GM12865 (cell line): Measurements from ENCODE around the gene TBC1D22A.

Source experiments
- DNase-seq: peaks from one replicate; pipeline ENCODE4 v3.0.0; 2010; ENCODE audit warnings: low read depth
- H3K4me3 ChIP-seq: 2 replicates; pipeline ENCODE4 v1.5.1; 2011; ENCODE audit warnings: mild to moderate bottlenecking, low read depth, low read length, control low read depth
- TF ChIP-seq, protein P1 (sequence below): IDR thresholded peaks from 2 replicates; pipeline ENCODE4 v1.5.1; 2011; ENCODE audit warnings: low read length, control low read depth, low read depth, inconsistent platforms; ENCODE audit not compliant: insufficient read depth; ENCODE audit errors: missing control alignments

TBC1D22A gene

DNA sequence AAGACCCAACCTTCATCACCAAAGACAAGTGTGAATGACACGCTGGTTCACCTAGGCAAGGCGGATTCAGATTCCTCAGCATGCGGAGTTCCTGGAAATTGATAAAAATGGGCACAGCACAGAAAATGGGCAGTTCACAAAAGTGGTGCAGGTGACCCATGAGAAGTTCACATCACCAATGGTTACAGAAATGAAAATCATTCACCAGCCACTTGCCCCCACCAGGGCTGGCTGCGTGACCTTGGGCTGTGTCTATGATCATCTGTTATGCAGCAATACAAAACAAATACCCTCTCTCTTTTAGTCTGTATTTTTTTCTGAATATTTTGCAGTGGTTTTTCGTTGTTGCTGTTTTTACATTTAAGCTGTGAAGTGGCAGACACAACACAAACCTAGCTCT lies 415.9 kb downstream of the TBC1D22A start:
- TF ChIP-seq, protein P1, sequence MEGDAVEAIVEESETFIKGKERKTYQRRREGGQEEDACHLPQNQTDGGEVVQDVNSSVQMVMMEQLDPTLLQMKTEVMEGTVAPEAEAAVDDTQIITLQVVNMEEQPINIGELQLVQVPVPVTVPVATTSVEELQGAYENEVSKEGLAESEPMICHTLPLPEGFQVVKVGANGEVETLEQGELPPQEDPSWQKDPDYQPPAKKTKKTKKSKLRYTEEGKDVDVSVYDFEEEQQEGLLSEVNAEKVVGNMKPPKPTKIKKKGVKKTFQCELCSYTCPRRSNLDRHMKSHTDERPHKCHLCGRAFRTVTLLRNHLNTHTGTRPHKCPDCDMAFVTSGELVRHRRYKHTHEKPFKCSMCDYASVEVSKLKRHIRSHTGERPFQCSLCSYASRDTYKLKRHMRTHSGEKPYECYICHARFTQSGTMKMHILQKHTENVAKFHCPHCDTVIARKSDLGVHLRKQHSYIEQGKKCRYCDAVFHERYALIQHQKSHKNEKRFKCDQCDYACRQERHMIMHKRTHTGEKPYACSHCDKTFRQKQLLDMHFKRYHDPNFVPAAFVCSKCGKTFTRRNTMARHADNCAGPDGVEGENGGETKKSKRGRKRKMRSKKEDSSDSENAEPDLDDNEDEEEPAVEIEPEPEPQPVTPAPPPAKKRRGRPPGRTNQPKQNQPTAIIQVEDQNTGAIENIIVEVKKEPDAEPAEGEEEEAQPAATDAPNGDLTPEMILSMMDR = no peak
- no peak for DNase-seq
- H3K4me3 ChIP-seq = no peak overlapping the region

DNA sequence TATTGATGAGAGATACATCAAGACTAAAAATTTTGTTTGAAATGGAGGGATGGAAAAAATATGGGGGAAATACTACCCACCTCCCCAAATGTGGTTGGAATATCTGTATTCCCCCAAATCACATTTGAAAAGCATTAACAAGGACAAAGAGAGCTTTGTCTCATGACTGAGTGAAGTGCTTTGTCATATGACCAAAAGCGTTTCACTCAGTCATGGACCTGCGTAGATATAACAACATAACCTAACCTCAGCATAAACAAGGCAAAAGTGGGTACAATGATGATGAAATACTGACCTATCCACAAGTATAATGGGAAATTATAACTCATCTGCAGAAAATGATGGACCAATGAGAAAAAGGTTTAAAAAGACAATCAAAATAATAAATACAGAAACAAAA lies 418.3 kb downstream of the TBC1D22A start:
- DNase-seq = no peak
- no peak overlapping the region for H3K4me3 ChIP-seq
- TF ChIP-seq, protein P1 = no peak

- TF ChIP-seq, protein P1 = no peak
- no peak for DNase-seq
- H3K4me3 ChIP-seq = no peak overlapping the region
These were observed 424.9 kb downstream of the TBC1D22A start for GRCh38 chr22:47187176-47187957.

DNA sequence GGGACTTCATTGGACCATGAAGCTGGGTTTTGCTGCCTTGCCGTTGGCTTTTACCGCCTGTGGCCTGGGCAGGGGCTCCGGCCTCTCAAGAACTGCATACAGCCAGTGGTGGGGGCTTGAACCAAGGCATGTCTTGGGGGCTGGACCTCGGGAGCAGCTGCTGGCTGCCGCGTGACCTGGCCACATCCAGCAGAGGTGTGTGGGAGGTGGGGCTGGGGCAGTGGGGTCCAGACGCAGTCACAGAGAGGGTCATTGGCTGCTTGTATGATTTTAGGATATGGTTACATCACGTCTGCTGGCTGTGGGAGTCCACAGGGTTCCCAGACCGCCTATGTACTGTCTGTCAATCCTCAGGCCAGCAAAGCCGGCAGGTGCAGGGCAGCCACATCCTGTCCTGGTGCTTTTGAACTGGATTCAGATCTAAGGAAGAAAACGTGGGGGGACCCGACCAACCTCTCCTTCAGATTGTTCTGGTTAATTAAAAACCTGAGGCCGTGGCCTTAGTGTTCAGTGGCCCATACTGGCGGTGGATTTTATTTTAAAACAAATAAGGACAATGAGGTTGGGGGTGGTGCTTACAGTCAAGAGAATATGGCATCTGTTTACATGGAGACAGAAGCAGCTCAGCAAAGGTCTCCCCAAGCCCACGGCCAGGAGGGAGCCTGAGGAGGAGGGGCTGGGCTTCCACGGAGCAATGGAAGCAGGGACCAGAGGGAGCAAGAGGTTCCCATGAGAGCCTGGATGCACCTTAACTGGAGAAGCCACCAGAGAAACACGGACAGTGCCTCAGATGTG lies 426.0 kb downstream of the TBC1D22A start:
- no peak for DNase-seq
- H3K4me3 ChIP-seq = no peak overlapping the region
- TF ChIP-seq, protein P1 = no peak

DNA sequence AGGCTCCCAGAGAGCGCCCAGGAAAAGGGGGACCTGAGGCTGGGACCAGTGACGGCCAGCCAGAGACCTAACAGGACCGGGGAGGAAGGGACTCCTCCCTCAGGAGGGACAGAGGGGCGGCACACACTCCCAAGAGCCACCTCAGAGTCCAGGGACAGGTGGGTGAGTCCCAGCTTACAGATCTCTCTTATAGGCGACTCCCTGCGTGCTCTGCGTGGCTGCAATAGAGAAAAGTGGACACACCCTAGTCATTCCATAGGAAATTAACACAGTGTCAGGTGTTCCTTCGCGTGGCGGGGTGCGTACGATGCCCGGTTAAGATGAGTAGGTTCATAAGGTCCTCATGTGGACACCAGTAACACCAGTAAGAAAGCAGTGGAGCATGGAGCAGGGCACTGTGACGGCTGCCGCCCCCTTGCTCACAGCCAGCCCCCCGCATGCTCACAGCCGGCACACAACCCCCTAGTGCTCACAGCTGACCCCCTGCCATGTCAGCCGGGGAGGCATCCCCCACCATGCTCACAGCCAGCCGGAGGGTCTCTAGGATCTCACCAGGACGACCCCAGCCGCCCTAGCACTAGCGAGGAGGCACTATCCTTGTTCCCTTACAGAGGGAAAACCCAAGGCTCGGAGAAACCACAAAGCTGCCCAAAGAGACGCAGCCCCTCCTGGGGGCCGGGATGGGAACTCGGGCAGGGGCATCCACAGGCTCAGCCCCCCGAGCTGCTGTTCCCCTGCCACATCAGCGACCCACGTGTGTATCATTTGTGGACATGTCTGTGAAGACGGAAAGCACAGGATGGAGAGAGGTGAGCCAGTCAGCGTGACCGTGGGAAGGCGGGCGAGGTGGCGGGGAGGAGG lies 426.8 kb downstream of the TBC1D22A start:
- H3K4me3 ChIP-seq = no peak overlapping the region
- TF ChIP-seq, protein P1 = no peak
- no peak for DNase-seq

- no peak overlapping the region for H3K4me3 ChIP-seq
- TF ChIP-seq, protein P1 = no peak
- no peak for DNase-seq
These were observed 428.0 kb downstream of the TBC1D22A start for GRCh38 chr22:47190276-47190956.
